ENCODE measurements around the gene GPC6.

Gene GPC6

GRCh38 chr13:94303644-94304174, 1077.1 kb downstream of the GPC6 start:
- H4K20me1 ChIP-seq (ENCODE audit: insufficient read depth, low read length, poor library complexity, severe bottlenecking): no peaks in the 10 kb centered on the region
- H3K79me2 ChIP-seq (ENCODE audit: insufficient read depth, low read length): no peaks in the 10 kb centered on the region
- H3K9me2 ChIP-seq (replicated peaks; ENCODE audit: low read depth, low read length): no peaks in the 10 kb centered on the region
- no peaks in the 10 kb centered on the region for H3K36me3 ChIP-seq (ENCODE audit: insufficient read depth, low read length)
- no peak overlapping the region for H3K9ac ChIP-seq (ENCODE audit: low read depth, low read length, poor library complexity, severe bottlenecking)
- no peaks in the 10 kb centered on the region for H3F3A ChIP-seq (ENCODE audit: low read depth)
- no peaks in the 10 kb centered on the region for H3K4me1 ChIP-seq (ENCODE audit: insufficient read depth, low read length, poor library complexity, severe bottlenecking)
- no peak overlapping the region for H3K4me2 ChIP-seq (ENCODE audit: low read depth, low read length, poor library complexity, severe bottlenecking)
- no peak overlapping the region for H2AFZ ChIP-seq (ENCODE audit: low read length)
- no peaks in the 10 kb centered on the region for H3K9me3 ChIP-seq (ENCODE audit: insufficient read depth, low read depth, low read length)
- TF ChIP-seq, protein P1, sequence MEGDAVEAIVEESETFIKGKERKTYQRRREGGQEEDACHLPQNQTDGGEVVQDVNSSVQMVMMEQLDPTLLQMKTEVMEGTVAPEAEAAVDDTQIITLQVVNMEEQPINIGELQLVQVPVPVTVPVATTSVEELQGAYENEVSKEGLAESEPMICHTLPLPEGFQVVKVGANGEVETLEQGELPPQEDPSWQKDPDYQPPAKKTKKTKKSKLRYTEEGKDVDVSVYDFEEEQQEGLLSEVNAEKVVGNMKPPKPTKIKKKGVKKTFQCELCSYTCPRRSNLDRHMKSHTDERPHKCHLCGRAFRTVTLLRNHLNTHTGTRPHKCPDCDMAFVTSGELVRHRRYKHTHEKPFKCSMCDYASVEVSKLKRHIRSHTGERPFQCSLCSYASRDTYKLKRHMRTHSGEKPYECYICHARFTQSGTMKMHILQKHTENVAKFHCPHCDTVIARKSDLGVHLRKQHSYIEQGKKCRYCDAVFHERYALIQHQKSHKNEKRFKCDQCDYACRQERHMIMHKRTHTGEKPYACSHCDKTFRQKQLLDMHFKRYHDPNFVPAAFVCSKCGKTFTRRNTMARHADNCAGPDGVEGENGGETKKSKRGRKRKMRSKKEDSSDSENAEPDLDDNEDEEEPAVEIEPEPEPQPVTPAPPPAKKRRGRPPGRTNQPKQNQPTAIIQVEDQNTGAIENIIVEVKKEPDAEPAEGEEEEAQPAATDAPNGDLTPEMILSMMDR (conservative IDR thresholded peaks at IDR 0.05; ENCODE audit: low read length): no peak
- no peak for TF ChIP-seq EZH2phosphoT487 (IDR thresholded peaks at IDR 0.05; ENCODE audit: borderline replicate concordance)
- H3K4me3 ChIP-seq (ENCODE audit: low read length, poor library complexity, severe bottlenecking): no peak overlapping the region
- H3K27me3 ChIP-seq (ENCODE audit: insufficient read depth, low read length, poor library complexity, severe bottlenecking): no peaks in the 10 kb centered on the region

GRCh38 chr13:94305033-94305432, 1078.4 kb downstream of the GPC6 start:
- H3K4me2 ChIP-seq (ENCODE audit: low read depth, low read length, poor library complexity, severe bottlenecking): no peak overlapping the region
- H3K4me1 ChIP-seq (ENCODE audit: insufficient read depth, low read length, poor library complexity, severe bottlenecking): no peaks in the 10 kb centered on the region
- H3K9me2 ChIP-seq (replicated peaks; ENCODE audit: low read depth, low read length): no peaks in the 10 kb centered on the region
- H3K79me2 ChIP-seq (ENCODE audit: insufficient read depth, low read length): no peaks in the 10 kb centered on the region
- no peaks in the 10 kb centered on the region for H4K20me1 ChIP-seq (ENCODE audit: insufficient read depth, low read length, poor library complexity, severe bottlenecking)
- H2AFZ ChIP-seq (ENCODE audit: low read length): no peak overlapping the region
- TF ChIP-seq, protein P1 (conservative IDR thresholded peaks at IDR 0.05; ENCODE audit: low read length): no peak
- TF ChIP-seq EZH2phosphoT487 (IDR thresholded peaks at IDR 0.05; ENCODE audit: borderline replicate concordance): no peak
- H3K27me3 ChIP-seq (ENCODE audit: insufficient read depth, low read length, poor library complexity, severe bottlenecking): no peaks in the 10 kb centered on the region
- H3K36me3 ChIP-seq (ENCODE audit: insufficient read depth, low read length): no peaks in the 10 kb centered on the region
- H3K4me3 ChIP-seq (ENCODE audit: low read length, poor library complexity, severe bottlenecking): no peak overlapping the region
- no peaks in the 10 kb centered on the region for H3F3A ChIP-seq (ENCODE audit: low read depth)
- no peaks in the 10 kb centered on the region for H3K9me3 ChIP-seq (ENCODE audit: insufficient read depth, low read depth, low read length)
- H3K9ac ChIP-seq (ENCODE audit: low read depth, low read length, poor library complexity, severe bottlenecking): no peak overlapping the region

GRCh38 chr13:94305463-94305862, 1078.9 kb downstream of the GPC6 start:
- Histone ChIP-seq H3K9ac (ENCODE audit: low read depth, low read length, poor library complexity, severe bottlenecking) (no peak overlapping the region), H3K9me3 (ENCODE audit: insufficient read depth, low read depth, low read length) (no peaks in the 10 kb centered on the region), H3K4me2 (ENCODE audit: low read depth, low read length, poor library complexity, severe bottlenecking) (no peak overlapping the region), H2AFZ (ENCODE audit: low read length) (no peak overlapping the region), H3K4me1 (ENCODE audit: insufficient read depth, low read length, poor library complexity, severe bottlenecking) (no peaks in the 10 kb centered on the region), H3K27me3 (ENCODE audit: insufficient read depth, low read length, poor library complexity, severe bottlenecking) (no peaks in the 10 kb centered on the region), H3F3A (ENCODE audit: low read depth) (no peaks in the 10 kb centered on the region), H3K79me2 (ENCODE audit: insufficient read depth, low read length) (no peaks in the 10 kb centered on the region), H3K9me2 (replicated peaks; ENCODE audit: low read depth, low read length) (no peaks in the 10 kb centered on the region), H4K20me1 (ENCODE audit: insufficient read depth, low read length, poor library complexity, severe bottlenecking) (no peaks in the 10 kb centered on the region), H3K36me3 (ENCODE audit: insufficient read depth, low read length) (no peaks in the 10 kb centered on the region), H3K4me3 (ENCODE audit: low read length, poor library complexity, severe bottlenecking) (no peak overlapping the region)
- TF ChIP-seq, protein P1 (conservative IDR thresholded peaks at IDR 0.05; ENCODE audit: low read length): no peak
- TF ChIP-seq EZH2phosphoT487 (IDR thresholded peaks at IDR 0.05; ENCODE audit: borderline replicate concordance): no peak
